ENCODE data around the gene DNM3.

Gene DNM3

GRCh38 chr1:171901245-171901644 is 59.9 kb downstream of the DNM3 start:
- Histone ChIP-seq H3K36me3 (replicated peaks) (no peaks in the 10 kb centered on the region), H3K4me1 (no peaks in the 10 kb centered on the region), H3K4me3 (no peak overlapping the region), H3K9me3 (no peaks in the 10 kb centered on the region), H3K27me3 (ENCODE audit: low read depth) (no peaks in the 10 kb centered on the region)
- no peak for DNase-seq (ENCODE audit: low spot score in 2 of 2)
- in situ Hi-C loops (cut with MboI; ENCODE audit: low sequenced_read_pairs) = no loop called here

DNA sequence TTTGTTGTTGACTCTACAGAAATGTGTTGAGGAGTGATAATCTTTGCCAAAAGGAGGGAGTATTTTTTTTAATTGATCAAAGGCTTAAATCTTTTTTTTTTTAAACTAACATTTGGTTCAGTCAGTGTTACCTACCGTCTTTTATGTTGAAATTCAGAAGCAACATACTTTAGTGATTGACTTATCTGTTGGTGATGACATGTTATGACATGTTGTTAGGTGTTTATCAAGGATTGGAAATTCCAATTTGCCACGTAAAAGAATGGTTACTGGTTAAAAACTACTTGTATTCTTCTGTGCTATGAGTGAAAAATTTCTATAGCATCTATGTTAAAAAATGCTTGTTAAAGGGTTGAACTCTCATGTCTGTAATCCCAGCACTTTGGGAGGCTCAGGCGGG is 61.2 kb downstream of the DNM3 start:
- Histone ChIP-seq H3K4me1 (no peaks in the 10 kb centered on the region), H3K4me3 (no peak overlapping the region), H3K9me3 (no peaks in the 10 kb centered on the region), H3K36me3 (replicated peaks) (no peaks in the 10 kb centered on the region), H3K27me3 (ENCODE audit: low read depth) (no peaks in the 10 kb centered on the region)
- in situ Hi-C loops (cut with MboI; ENCODE audit: low sequenced_read_pairs) = no loop called here
- no peak for DNase-seq (ENCODE audit: low spot score in 2 of 2)

- Histone ChIP-seq H3K4me1 (peaks cover under 1% of the 10 kb centered on the region), H3K36me3 (replicated peaks) (no peaks in the 10 kb centered on the region), H3K9me3 (no peaks in the 10 kb centered on the region), H3K27me3 (ENCODE audit: low read depth) (no peaks in the 10 kb centered on the region), H3K4me3 (no peak overlapping the region)
- DNase-seq (ENCODE audit: low spot score in 2 of 2) = no peak
- in situ Hi-C loops (cut with MboI; ENCODE audit: low sequenced_read_pairs) = no loop called here
These were observed 63.6 kb downstream of the DNM3 start for GRCh38 chr1:171904778-171905450.

DNA sequence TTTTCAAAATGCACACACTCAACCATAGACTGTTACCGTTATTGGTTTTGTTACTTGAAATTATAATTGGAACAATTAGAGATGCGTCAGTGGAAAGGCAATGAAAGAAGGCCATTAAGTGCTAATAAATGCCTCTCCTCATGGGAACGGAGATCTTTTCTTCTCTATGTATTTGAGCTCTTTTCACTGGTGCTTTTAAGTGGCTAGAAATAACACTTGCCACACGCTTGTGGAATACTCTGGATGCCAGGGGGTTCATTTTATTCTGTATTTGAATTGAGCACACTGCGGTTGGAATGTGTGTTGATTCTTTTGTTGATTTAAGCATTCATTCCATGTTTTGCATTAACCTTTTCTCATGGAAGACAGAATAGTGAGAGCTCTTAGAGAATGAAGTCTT is 68.4 kb downstream of the DNM3 start:
- Histone ChIP-seq H3K4me3 (no peak overlapping the region), H3K36me3 (replicated peaks) (no peaks in the 10 kb centered on the region), H3K4me1 (peaks cover 18% of the 10 kb centered on the region), H3K27me3 (ENCODE audit: low read depth) (no peaks in the 10 kb centered on the region), H3K9me3 (no peaks in the 10 kb centered on the region)
- peak; percentile 34 to 88 for DNase-seq (ENCODE audit: low spot score in 2 of 2)
- in situ Hi-C loops (cut with MboI; ENCODE audit: low sequenced_read_pairs) = no loop called here

DNA sequence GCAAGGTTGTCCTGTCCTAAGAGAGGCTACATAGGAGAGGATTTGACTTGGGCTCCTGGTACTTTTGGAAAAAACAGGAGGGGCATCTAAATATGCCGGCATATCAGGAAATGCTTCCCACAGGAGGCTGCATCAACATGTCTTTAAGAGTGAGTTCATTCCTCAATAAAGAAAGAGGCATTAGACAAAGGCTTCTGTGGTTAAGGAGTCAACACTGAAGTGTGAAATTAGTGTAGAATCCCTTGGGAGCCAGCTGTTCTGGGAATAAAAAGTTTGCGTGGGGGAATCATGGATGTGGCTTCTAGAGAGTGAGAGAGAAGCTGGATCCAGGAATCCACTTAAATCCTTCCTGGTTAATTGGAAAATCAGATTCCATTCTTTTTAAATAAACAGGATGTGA is 69.5 kb downstream of the DNM3 start:
- Histone ChIP-seq H3K4me1 (peaks cover 18% of the 10 kb centered on the region), H3K4me3 (no peak overlapping the region), H3K36me3 (replicated peaks) (no peaks in the 10 kb centered on the region), H3K27me3 (ENCODE audit: low read depth) (no peaks in the 10 kb centered on the region), H3K9me3 (no peaks in the 10 kb centered on the region)
- in situ Hi-C loops (cut with MboI; ENCODE audit: low sequenced_read_pairs) = no loop called here
- DNase-seq (ENCODE audit: low spot score in 2 of 2) = peak in 1 of 2 experiments; percentile 16

GRCh38 chr1:171911506-171911905 is 70.2 kb downstream of the DNM3 start:
- DNase-seq (ENCODE audit: low spot score in 2 of 2) = no peak
- H3K4me1 ChIP-seq = peaks cover 21% of the 10 kb centered on the region

DNA sequence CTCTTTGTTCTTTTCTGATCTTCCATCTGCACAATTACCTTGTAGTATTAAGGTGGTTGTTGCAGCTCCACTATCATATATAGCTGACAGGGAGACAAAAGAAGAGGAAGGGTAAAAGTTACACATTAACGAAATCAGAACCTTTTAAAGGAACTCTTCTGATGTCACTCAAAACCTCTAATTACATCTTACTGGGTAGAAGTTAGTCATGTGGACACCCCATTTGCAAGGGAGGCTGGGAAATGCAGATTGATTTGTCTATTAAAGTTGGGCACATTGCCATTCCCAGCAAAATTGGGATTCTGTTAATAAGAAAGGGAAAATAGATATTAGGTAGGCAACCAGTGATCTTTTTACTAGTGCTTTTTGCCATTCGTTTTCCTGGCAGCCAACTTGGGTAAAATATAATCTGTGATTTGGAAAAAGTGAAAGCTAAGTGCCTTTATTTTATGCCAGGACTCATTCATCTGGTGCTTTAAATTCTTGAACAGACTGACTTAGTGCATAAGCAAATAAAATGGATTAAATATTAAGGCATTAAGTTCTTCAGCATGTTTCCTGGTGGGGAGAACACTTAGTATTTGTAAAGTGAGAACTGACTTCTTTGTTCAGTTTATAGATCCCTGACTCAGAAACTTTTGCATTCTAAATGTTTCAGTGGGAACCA is 71.3 kb downstream of the DNM3 start:
- in situ Hi-C loops (cut with MboI; ENCODE audit: low sequenced_read_pairs) = no loop called here
- H3K4me1 ChIP-seq = peaks cover 31% of the 10 kb centered on the region
- DNase-seq (ENCODE audit: low spot score in 2 of 2) = no peak
- no peaks in the 10 kb centered on the region for H3K36me3 ChIP-seq (replicated peaks)
- no peaks in the 10 kb centered on the region for H3K27me3 ChIP-seq (ENCODE audit: low read depth)
- no peaks in the 10 kb centered on the region for H3K9me3 ChIP-seq
- no peak overlapping the region for H3K4me3 ChIP-seq

More at GRCh38 chr1:171911506-171911905, 70.2 kb downstream of the DNM3 start:
- Histone ChIP-seq H3K36me3 (replicated peaks) (no peaks in the 10 kb centered on the region), H3K9me3 (no peaks in the 10 kb centered on the region), H3K27me3 (ENCODE audit: low read depth) (no peaks in the 10 kb centered on the region), H3K4me3 (no peak overlapping the region)
- in situ Hi-C loops (cut with MboI; ENCODE audit: low sequenced_read_pairs) = no loop called here

GRCh38 chr1:171913385-171913784 is 72.1 kb downstream of the DNM3 start:
- Histone ChIP-seq H3K27me3 (ENCODE audit: low read depth) (no peaks in the 10 kb centered on the region), H3K4me3 (no peak overlapping the region), H3K9me3 (no peaks in the 10 kb centered on the region), H3K4me1 (peaks cover 31% of the 10 kb centered on the region), H3K36me3 (replicated peaks) (no peaks in the 10 kb centered on the region)
- in situ Hi-C loops (cut with MboI; ENCODE audit: low sequenced_read_pairs) = no loop called here
- peak; percentile 51 to 60 for DNase-seq (ENCODE audit: low spot score in 2 of 2)

DNA sequence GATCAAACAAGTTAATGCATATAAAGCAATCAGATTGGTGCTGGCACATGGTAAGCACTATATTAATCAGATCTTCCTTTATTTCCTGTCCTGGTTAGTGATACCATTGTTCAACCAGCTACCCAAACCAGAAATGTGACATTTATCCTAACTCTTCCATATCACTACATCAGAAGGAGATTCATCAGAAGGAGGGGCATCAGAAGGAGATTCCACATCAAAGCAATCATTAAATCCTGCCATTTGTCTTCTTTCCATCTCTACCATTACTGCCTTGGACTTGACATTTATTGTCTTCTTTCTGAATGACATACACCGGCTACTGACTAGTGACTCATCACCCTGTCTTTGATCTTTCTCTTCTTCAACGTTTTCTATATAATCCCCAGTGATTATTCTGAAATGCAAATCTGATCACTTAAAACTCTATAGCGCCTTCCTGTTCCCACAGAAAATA is 75.0 kb downstream of the DNM3 start:
- in situ Hi-C loops (cut with MboI; ENCODE audit: low sequenced_read_pairs) = no loop called here
- H3K36me3 ChIP-seq (replicated peaks) = no peaks in the 10 kb centered on the region
- H3K4me1 ChIP-seq = peaks cover 25% of the 10 kb centered on the region
- no peaks in the 10 kb centered on the region for H3K9me3 ChIP-seq
- H3K27me3 ChIP-seq (ENCODE audit: low read depth) = no peaks in the 10 kb centered on the region
- no peak overlapping the region for H3K4me3 ChIP-seq
- DNase-seq (ENCODE audit: low spot score in 2 of 2) = no peak

DNA sequence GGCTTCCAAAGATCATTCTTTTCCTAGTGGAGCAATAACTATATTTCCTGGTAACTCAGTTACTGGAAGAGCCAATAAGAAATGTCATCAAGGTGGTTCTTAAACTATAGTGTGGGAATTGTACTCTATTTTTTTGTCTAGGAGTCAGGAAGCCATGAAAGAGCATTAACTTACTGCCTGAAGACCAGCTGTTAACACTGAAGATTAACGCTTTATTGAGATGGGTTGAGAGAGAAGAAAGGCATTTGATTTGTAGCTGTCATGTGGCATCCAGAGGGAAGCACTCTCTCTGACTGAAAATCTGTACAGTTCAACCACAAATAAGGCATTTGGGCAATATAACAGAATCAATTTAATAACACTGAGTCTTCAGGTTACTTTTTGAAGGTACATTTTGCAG is 76.0 kb downstream of the DNM3 start:
- no peaks in the 10 kb centered on the region for H3K27me3 ChIP-seq (ENCODE audit: low read depth)
- peaks cover 25% of the 10 kb centered on the region for H3K4me1 ChIP-seq
- in situ Hi-C loops (cut with MboI; ENCODE audit: low sequenced_read_pairs) = no loop called here
- H3K9me3 ChIP-seq = no peaks in the 10 kb centered on the region
- no peak overlapping the region for H3K4me3 ChIP-seq
- peak in 1 of 2 experiments; percentile 50 for DNase-seq (ENCODE audit: low spot score in 2 of 2)
- no peaks in the 10 kb centered on the region for H3K36me3 ChIP-seq (replicated peaks)

DNA sequence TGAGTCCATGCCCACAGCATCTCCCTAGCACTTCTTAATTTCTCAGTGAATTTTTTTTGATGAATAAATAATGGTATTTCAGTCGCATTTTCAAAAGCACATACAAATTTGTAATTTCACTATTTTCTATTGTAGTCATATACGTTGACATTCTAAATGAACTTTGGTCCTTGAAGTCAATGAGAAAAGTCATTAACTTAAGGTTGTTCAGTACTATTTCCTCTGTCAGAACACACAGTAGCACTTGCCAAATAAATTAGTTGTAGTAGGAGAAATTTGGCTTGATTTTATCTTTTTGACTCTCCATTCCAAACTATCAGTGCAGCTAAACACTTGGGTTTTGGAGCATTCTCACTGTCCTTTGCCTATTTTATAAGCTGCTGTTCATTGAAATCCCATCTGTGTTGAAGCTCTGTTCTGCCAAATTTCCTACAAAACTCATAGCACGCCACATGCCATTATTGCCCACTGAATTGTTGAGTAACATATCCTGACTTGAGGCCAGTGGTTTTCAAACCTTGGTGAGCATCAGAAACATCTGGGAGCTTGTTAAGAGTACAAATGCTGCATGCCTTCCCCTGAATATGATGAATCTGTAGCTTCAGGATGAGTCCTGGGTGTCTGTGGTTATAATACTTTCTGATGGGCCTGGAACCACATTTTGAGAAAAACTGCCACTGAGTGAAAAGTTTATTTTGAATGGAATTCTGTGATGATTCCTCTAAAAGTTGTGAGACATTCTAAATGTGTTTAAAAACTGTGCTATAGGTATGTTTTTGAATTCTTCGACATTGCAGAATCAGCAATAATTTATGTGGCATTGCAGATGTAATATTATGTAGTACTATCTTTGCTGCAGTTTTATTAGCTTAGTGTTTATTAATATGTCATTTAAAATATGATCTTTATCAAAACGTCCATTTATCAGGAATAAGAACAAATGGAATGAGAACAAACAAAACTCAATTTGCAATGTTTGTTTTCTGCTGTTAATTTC is 78.9 kb downstream of the DNM3 start:
- no peaks in the 10 kb centered on the region for H3K27me3 ChIP-seq (ENCODE audit: low read depth)
- H3K36me3 ChIP-seq (replicated peaks) = no peaks in the 10 kb centered on the region
- no peak for DNase-seq (ENCODE audit: low spot score in 2 of 2)
- peaks cover 18% of the 10 kb centered on the region for H3K4me1 ChIP-seq
- H3K4me3 ChIP-seq = no peak overlapping the region
- in situ Hi-C loops (cut with MboI; ENCODE audit: low sequenced_read_pairs) = no loop called here
- no peaks in the 10 kb centered on the region for H3K9me3 ChIP-seq

- in situ Hi-C loops (cut with MboI; ENCODE audit: low sequenced_read_pairs) = no loop called here
- DNase-seq (ENCODE audit: low spot score in 2 of 2) = no peak
- Histone ChIP-seq H3K36me3 (replicated peaks) (no peaks in the 10 kb centered on the region), H3K9me3 (no peaks in the 10 kb centered on the region), H3K4me3 (no peak overlapping the region), H3K4me1 (peaks cover 6% of the 10 kb centered on the region; the same call in 1 of the 2 replicates), H3K27me3 (ENCODE audit: low read depth) (no peaks in the 10 kb centered on the region)
These were observed 81.7 kb downstream of the DNM3 start for GRCh38 chr1:171922999-171923398.

GRCh38 chr1:171929121-171929520 is 87.8 kb downstream of the DNM3 start:
- in situ Hi-C loops (cut with MboI; ENCODE audit: low sequenced_read_pairs) = no loop called here
- Histone ChIP-seq H3K4me3 (no peak overlapping the region), H3K27me3 (ENCODE audit: low read depth) (no peaks in the 10 kb centered on the region), H3K4me1 (no peaks in the 10 kb centered on the region), H3K9me3 (no peaks in the 10 kb centered on the region), H3K36me3 (replicated peaks) (no peaks in the 10 kb centered on the region)
- peak in 1 of 2 experiments; percentile 20 for DNase-seq (ENCODE audit: low spot score in 2 of 2)

Measured in HAP-1 (cell line).